Chondrocyte (in vitro differentiated cells): Measurements from ENCODE around the gene AP3M1. TPM values are rescaled to one million over a fixed set of nuclear protein-coding genes. Genes with fewer than 3 reads are reported as not detected.

Experiments
- DNase-seq: peaks from one replicate; pipeline ENCODE4 v3.0.0; 2021; ENCODE audit warnings: mixed read lengths, low spot score
- H3K27ac Mint-ChIP-seq: one replicate; pipeline ENCODE4 v1.8.0; 2021; ENCODE audit warnings: mild to moderate bottlenecking, moderate library complexity, mixed read lengths; ENCODE audit not compliant: unreplicated experiment
- H3K27me3 Mint-ChIP-seq: 2 replicates; pipeline ENCODE4 v1.8.0; 2021; ENCODE audit warnings: low read depth, mixed read lengths
- H3K36me3 Mint-ChIP-seq: 2 replicates; pipeline ENCODE4 v1.8.0; 2021; ENCODE audit warnings: low read depth, mixed read lengths
- H3K4me1 Mint-ChIP-seq: 2 replicates; pipeline ENCODE4 v1.8.0; 2021; ENCODE audit warnings: low read depth, mild to moderate bottlenecking, mixed read lengths
- H3K4me3 Mint-ChIP-seq: one replicate; pipeline ENCODE4 v1.8.0; 2021; ENCODE audit warnings: mild to moderate bottlenecking, moderate library complexity, mixed read lengths; ENCODE audit not compliant: unreplicated experiment
- H3K9me3 Mint-ChIP-seq: 2 replicates; pipeline ENCODE4 v1.8.0; 2021; ENCODE audit warnings: low read depth, mixed read lengths
- CTCF ChIP-seq: fragments of 200-600 bp; sonication (generic); IDR thresholded peaks from 2 replicates; pipeline ENCODE4 v1.5.0; 2021; ENCODE audit warnings: antibody characterized with exemption, mild to moderate bottlenecking, moderate library complexity
- total RNA-seq: library from RNA; stranded (reverse); gene quantifications from 3 replicates; pipeline ENCODE4 v1.2.1, GENCODE V29; 2021

AP3M1 gene
- total RNA-seq, 1 donor from 2014 or later = 31.2 TPM

- peaks cover 66% of the 10 kb centered on the region for H3K36me3 Mint-ChIP-seq
- DNase-seq = no peak
- peak; percentile 76 for TF ChIP-seq CTCF
- peak overlapping the region; percentile 77 for H3K27ac Mint-ChIP-seq
- no peaks in the 10 kb centered on the region for H3K27me3 Mint-ChIP-seq
- no peaks in the 10 kb centered on the region for H3K9me3 Mint-ChIP-seq
- H3K4me1 Mint-ChIP-seq = no peaks in the 10 kb centered on the region
- H3K4me3 Mint-ChIP-seq = no peak overlapping the region
Observed at GRCh38 chr10:74103560-74104258, 46.9 kb downstream of the AP3M1 start.

GRCh38 chr10:74099836-74100235, 50.8 kb downstream of the AP3M1 start:
- Mint-ChIP-seq H3K27me3 (no peaks in the 10 kb centered on the region), H3K27ac (peak overlapping the region; percentile 58), H3K4me1 (no peaks in the 10 kb centered on the region), H3K9me3 (no peaks in the 10 kb centered on the region), H3K36me3 (peaks cover 70% of the 10 kb centered on the region), H3K4me3 (no peak overlapping the region)
- no peak for TF ChIP-seq CTCF
- DNase-seq = no peak

- no peak for DNase-seq
Observed at GRCh38 chr10:74099420-74099819, 51.2 kb downstream of the AP3M1 start.

GRCh38 chr10:74097776-74098175, 52.9 kb downstream of the AP3M1 start:
- TF ChIP-seq CTCF = no peak
- Mint-ChIP-seq H3K27ac (peak overlapping the region; percentile 39), H3K9me3 (no peaks in the 10 kb centered on the region), H3K27me3 (no peaks in the 10 kb centered on the region), H3K36me3 (peaks cover 62% of the 10 kb centered on the region), H3K4me3 (no peak overlapping the region), H3K4me1 (peaks cover 2% of the 10 kb centered on the region)
- no peak for DNase-seq

More at GRCh38 chr10:74099420-74099819, 51.2 kb downstream of the AP3M1 start:
- Mint-ChIP-seq H3K4me1 (no peaks in the 10 kb centered on the region), H3K27ac (peak overlapping the region; percentile 58), H3K36me3 (peaks cover 70% of the 10 kb centered on the region), H3K27me3 (no peaks in the 10 kb centered on the region), H3K4me3 (no peak overlapping the region), H3K9me3 (no peaks in the 10 kb centered on the region)
- no peak for TF ChIP-seq CTCF

- Mint-ChIP-seq H3K27me3 (no peaks in the 10 kb centered on the region), H3K4me1 (peaks cover 2% of the 10 kb centered on the region), H3K4me3 (no peak overlapping the region), H3K36me3 (peaks cover 58% of the 10 kb centered on the region), H3K9me3 (no peaks in the 10 kb centered on the region), H3K27ac (peak overlapping the region; percentile 33)
- TF ChIP-seq CTCF = no peak
- DNase-seq = no peak
Observed at GRCh38 chr10:74096777-74097176, 53.9 kb downstream of the AP3M1 start.
